NCI-H1417 treated with DMSO at 0.1 percent for 48 hours (cell line): ENCODE measurements around the gene ZFAND3.

Experiments used
- DNase-seq: peaks from one replicate; lab custom pipeline; 2025; lab: John Stamatoyannopoulos, UW

Gene ZFAND3, protein sequence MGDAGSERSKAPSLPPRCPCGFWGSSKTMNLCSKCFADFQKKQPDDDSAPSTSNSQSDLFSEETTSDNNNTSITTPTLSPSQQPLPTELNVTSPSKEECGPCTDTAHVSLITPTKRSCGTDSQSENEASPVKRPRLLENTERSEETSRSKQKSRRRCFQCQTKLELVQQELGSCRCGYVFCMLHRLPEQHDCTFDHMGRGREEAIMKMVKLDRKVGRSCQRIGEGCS

DNA sequence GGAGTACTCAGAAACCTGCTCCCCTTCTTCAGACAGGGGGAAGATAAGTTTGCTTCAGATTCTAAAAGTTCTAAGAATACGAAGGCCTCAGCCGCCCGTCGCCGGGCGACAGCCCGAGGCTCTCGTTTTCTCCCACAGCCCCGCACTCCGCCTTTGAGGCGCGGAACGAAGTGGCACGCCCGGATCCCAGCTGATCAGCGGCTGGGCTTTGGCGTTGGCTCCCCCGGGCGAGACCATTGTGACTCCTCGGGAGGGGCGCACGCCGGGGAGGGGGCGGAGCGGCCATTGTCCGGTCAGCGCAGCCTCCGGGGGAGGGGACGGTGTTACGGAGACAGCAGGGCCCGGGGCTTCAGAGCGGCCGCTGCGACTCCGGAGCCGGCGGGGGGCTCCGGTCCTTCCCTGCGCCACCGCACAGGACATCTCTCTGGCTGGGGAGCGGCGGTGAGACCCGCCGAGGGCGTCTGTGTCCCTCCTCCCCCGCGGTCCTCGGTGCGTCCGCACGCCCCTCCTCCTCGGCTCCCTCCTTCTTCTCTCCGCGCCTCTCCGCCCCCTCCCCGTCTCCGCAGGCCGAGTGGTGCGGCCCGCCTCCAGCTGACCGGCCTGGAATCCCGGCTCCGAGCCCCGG is at the start of gene ZFAND3:
ZFAND3 (plus strand) TSS at position 551 of the 625 bp plus-strand sequence. CDS start 219 bp downstream, outside the sequence.
- peak; percentile 84 for DNase-seq

DNA sequence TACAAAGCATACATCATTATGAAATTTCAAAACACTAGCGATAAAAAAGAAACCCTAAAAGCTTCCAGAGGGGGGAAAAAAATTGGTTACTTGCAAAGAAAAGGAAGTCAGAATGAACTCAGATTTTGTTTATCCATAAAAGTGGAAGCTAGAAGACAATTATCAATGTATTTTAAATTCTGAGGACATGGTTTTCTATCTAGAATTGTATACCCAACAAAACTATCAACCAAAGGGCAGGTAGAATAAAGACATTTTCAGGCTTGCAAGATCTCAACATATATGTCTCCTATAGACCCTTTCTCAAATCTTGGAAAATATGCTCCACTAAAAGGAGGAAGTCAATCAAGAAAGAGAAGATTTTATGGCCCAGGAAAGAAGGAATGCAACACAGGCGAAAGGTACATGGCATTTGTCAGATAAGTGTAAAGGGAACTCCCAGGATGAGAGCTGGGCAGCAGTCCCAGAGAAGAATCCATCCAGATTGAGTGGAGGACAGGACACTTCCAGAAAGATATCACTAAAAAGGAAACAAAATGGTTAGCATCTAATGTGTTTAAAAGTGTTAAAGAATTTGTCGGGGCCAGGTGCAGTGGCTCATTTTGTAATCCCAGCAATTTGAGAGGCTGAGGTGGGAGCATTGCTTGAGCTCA is 45.4 kb upstream of the ZFAND3 start:
- DNase-seq: no peak

DNA sequence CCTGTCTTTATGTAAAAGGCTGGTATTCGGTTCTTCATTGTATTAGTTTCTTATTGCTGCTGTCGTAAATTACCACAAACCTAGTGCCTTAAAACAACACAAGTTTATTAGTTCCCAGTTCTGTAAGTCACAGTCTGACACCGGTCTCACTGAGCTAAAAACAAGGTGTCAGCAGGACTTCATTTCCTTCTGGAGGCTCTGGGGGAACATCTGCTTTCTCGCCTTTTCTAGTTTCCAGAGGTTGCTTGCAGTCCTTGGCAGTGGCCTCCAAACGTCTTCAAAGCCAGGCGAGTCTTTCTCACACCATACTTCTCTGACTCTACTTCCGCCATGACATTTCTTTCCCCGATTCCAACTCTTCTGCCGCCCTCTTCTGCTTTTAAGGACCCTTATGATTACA is 43.0 kb upstream of the ZFAND3 start:
- no peak for DNase-seq

DNA sequence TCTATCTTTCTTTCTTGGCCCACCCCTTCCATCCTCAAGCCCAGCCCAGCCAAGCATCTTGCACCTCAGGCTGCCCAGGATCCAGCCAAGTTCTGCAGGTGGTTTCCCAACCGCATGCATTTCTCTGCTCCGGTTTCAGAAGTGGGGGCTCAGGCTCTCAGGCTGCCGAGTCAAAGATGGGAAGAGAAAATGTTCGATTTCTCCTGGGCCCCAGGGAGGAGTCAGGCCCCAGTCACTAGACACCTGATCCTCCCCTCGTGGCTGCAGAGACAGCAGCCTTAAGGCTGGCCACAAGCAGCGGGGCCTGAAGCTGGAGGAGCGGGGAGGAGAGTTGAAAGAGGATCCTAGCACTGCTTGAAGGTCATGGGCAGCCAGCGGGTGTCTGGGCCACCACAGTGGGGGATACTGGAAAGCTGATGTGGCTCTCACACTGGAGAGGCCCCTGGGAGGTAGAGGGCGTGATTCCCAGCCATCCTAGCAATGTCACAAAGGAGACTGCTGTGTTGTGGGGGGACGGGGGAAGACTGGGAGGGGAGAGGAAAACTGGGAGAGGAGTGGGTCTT is 42.2 kb upstream of the ZFAND3 start:
- DNase-seq: no peak

DNA sequence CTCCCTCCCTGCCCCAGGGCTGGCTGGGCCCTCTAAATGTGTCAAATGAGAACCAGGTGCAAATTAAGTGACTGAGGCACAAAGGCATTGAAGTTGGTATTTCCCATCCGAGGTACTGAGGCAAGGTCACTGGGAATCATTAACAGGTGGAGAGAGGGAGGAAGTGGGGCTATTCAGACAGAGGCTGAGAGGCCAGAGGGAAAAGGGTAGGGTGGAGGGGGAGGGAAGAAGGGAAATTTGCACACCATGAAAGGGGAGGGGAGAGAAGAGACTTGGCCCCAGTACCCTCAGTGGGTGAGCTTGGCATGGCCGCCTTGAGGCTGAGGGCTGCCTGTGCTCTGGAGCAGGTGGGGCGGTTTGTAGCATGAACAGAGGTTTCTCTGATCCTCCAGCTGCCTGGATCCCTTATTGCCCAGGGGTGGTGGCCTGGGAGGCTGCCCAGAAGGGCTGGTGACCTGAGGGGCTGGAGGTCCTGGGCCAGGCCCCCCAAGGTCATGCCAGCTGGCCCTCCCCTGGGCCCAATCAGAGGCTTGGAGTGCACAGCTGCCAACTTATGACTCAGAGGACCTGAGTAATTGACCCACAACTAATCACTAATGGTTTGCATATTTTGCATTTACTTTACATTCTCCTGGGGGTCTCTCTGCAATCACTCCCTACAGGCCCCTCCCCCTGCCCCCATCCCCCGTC is 40.3 kb upstream of the ZFAND3 start:
- no peak for DNase-seq

DNA sequence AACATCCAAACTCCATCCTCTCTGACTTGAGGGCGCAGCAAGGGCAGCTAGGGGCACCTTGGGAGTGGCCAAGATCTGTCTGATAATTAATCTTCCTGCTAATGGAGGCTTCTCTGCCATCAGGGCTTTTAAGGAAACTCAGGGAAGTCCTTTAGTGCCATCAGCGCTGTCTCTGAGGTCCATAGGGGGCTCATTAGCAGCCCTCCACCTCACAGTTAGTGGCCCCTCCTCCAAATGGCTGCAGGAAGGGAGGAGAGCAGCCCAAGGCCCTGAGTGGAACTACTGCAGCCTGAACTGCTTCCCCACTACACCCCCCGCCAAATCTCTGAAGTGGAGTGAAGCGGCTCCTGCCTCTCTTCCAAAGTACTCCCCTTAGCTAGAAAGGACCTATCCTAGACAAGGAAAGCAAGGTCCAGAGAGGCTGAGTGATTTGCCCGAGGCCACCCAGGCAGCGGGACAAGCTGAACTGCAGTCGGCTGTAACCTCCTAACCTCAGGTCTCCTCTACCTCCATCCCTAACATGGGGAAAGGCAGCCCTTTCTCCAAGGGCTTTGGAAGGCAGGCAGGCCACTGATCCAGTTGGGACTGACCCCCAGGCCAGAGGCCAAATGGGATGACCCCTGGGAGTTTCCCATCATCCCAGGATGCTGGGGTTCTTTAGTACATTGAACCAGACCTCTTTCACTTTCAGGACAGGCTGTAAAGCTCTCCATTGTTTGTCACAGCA is 39.5 kb upstream of the ZFAND3 start:
- no peak for DNase-seq

DNA sequence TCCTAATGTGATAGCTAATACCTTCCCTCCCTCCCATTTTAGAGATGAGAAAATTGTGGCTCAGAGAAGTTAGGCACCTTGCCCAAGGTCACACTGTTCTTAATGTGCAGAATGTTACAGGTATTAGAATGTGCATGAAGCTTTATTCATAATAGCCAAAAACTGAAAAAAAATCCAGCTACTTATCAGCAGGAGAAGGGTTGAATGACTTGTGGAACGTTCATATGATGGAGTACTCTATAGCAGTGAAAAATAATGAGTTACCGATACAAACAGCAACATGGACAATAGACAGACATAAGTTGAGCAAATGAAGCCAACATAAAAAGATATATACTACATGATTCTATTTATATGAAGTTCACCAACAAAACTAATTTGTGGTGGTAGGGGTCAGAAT is 37.7 kb upstream of the ZFAND3 start:
- DNase-seq: no peak

DNA sequence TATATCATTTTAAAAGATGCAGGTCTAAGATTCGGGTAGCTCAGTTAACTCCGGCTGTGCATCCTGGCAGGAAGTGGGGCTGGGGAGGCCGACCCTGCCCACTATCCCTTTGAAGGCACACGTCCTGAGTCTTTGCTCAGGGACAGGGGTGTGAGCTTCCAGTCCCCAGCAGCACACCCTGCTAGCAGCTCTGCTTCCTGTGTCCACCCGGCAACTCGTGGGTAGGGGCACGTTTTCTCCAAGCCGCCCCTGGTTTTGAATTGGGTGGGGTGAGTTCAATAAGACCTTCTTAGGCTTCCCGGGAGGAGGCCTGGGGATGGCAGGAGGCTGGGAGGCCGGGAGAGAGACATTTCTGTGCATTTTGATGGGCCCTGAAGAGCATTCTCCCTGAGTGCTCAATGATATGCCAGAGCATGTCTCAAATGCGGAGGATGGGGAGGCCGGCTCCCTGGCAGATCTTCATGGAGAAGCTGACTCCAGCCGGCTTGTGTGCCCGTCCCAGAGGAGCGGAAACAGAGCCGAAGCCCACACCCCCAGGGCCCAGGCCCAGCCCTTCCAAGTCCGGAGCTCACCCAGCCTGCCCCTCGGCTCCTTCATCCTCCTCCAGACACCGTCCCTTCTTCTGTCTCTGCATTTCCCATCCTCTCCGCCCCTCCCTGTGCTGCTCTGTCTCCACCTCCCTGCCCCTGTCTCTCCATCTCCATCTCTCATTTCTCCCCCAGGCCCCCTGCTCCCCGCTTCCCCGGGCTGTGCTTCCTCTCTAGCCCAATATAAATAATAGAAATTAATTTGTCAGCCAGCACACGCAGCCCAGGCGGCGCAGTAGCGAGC is 36.3 kb upstream of the ZFAND3 start:
- peak; percentile 34 for DNase-seq

DNA sequence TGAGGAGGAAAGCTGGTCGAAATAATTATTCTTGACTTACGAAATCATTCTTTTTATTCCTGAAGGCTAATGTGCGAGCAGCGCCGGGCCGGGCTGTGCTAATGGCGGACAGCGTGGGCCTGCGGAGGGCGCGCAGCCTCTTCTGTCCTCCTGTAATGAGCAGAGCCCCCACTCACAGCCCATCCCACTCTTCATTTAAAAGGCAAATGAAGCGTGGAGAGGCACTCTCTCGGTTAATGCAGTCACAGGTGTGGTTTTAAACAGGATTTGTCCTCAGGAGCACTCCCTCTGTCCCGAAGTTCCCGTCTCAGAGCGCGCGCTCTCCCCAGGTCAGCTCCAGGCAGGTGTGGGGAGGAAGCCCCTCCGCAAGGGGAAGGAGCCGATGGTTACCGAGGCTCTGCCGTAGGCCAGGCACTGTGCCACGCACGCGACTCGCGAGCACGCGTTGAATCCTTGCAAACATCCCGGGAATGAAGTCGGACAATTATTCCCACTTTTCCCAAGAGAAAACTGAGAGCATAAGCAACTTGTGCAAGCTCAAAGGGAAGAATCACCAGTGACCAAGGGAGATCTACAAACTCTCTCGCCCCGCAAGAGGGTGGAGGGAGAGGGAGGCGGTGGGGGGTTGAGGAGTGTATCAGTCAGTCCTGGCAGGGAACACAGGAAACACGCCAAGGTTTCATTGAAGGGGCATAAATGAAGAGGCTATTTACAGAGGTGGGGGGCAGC is 35.5 kb upstream of the ZFAND3 start:
- no peak for DNase-seq

DNA sequence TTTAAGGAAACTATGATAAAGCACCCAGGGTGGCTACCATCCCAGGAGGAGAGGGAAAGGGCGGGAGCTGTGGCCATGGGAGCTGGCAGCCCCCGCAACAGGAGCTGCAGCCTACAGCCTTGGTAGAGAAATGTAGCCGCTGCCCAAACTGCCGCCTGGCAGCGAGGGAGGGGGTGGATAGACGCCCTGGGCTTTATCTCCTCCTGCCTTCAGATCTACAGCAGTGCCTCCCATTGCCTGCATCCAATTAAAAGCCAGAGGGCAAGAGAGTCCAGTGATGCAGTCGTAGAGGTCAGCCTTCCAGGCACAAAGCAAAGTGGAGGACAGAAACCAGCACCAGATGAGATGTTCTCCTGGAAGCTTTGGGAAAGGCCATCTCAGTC is 35.0 kb upstream of the ZFAND3 start:
- DNase-seq: no peak

DNA sequence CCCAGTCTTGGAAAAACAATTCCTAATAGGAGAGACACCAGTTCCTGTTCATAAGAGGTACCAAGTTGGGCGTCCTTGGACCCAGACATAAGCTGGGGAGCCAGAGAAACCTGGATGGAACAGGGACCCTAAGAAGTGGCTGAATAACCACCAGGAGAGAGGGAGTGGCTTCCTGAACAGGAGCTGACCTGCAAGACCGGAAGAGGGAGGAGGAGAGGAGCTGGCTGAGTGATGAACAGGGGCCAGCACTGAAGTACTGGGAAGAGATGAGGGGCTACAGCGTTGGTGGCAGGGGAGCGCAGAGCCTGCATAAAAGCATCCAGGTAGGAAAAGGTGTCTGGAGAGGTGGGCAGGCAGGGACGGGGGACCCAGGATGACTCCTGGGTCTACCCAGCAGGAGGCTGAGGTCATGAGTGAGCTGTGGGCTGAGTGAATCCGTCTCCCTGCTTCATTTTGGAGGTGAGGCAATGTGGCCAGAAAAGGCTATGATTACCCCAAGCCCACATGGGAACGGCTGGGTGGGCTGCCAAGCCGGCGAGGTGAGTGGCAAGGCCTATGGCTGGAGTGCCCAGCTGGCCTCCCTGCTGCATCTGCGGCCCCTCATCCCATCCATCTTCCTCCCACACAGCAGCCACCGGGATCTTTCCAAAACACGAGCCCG is 34.4 kb upstream of the ZFAND3 start:
- DNase-seq: no peak

DNA sequence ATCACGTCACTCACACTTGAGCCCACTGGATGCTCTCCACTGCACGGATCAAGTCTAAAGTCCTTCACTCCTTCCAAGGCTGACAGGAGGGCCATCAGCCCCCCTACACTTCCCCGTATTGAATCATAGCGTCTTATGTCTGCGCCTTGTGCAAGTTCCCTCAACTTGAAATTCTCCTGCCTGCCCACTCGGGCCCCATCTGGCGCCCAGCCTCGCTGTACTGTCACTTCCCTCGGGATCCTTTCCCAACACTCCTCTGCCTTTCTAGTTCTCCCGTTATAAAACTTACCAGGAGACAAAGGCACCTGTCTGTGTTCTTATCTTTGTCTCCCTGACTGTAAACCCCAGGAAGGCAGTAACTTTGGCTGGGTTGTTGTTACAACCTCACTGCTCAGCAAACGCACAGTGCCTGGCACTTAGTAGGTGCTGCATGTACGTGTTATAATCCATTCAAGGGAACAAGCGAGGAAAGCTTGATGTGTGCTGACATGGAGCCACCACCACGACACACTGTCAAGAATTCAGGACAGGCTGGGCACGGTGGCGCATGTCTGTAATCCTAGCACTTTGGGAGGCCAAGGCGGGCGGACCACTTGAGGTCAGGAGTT is 33.8 kb upstream of the ZFAND3 start:
- no peak for DNase-seq

DNA sequence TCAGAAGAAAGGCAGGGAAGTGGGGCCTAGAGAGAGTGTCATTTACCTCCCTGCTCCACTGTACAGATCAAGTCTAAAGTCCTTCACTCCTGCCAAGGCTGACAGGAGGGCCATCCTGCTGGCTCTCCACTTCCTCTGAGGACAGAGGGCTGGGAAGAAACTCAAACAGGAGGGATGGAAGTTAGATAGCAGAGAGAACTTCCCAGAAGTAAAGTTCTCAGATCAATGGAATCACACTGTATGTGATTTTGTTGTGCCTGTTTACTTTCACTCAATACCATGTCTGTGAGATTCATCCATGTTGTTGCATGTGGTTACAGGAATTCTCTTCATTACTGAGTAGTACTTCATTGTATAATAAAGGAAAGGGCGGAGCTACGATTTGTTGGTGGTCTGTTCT is 32.3 kb upstream of the ZFAND3 start:
- DNase-seq: no peak

DNA sequence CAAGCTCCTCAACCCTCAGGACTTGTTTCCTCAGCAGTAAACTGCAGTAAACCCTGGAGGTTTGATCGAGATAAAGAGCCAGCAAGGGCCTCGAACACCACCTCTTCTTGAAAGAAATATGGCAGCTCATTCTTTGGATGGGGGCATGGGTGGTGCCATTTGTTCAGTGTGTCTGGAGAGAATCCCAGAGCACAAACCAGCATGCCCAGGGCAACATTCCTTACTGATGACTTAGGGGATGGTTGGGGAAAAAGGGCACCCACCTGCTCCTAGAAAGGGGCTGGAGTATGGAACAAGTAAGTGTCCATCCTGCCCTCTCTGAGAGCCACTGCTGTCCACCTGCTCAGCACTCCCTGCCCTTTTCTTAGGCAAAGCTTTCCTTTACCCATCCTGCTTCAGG is 31.3 kb upstream of the ZFAND3 start:
- DNase-seq: no peak

DNA sequence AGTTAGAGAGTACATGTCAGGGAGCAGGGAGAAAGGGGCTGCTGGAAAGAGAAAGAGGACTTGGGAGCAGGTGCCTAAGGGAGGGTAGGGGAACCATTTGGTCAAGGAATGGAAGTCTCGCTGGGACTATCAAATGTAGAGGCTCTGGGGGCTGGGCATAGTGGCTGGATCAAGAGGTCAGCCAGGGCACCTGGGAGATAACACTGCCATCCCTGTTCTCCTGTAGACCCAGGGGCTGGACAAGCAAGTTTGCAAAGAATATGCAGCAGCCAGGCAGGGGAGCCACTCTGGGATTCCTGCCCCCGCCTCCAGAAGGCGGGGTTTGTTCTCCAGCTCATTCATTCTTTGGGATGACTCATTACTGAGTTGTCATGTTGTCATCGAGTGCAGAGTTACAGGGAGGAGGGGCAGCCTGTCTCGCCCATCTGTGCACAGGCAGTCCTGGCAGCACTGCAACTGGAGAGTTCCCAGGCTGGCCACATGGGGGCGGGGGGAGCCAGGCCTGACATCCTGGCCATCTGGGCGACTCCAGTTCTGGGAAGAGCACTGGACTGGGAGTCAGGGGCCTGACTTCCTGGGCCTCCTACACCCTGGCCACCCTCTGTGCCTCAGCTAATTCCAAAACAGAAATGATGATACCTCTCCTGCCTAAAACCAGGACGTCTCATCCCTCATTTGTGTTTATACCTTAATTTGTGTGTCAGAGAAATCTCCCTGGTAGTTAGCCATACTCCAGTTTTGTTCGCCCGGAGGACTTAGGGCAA is 28.2 kb upstream of the ZFAND3 start:
- DNase-seq: peak; percentile 19

DNA sequence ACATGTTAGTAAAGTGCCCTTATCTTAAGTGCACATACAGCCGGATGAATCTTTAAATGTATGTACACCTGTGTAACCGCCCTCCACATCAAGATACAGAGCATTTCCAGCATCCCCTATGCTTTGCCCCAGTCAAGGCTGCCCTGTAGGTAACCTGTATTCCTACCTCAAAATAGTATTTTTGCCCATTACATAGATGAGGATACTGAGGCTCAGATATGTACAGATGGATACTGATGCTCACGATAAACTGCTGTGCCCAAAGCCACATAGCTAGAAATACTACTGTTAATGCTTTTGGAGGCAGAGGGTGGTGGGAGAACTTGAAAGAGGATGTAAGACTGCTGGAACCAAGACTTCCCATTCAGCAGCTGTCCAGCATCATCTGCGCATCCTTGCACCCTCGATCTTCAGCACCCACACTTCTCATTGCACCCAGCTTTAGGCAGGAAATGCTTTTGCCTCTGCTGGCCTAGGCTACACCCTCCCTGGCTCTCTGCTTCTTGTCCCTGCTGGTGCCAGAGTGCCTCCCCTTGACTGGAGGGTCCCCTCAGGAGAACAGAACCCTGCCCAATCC is 27.0 kb upstream of the ZFAND3 start:
- DNase-seq: no peak

DNA sequence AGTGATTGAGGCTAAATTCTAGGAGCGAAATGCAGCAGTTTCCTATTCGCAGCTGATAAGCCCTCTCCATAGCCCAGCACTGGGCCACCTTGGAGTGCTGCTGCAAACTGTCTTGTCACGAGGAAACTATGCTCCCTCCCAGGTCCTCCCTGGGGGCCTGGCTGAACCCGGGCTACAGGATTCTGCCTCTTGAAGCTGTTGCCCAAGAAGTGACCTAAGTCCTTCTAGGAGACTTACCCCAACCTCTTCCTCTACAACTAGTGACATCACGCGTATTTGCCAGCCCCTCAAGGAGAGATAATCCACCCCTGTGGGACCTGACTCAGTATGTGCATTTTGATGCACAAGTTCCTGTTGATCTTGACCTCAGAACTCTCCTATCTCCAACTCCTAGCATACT is 26.5 kb upstream of the ZFAND3 start:
- DNase-seq: no peak

DNA sequence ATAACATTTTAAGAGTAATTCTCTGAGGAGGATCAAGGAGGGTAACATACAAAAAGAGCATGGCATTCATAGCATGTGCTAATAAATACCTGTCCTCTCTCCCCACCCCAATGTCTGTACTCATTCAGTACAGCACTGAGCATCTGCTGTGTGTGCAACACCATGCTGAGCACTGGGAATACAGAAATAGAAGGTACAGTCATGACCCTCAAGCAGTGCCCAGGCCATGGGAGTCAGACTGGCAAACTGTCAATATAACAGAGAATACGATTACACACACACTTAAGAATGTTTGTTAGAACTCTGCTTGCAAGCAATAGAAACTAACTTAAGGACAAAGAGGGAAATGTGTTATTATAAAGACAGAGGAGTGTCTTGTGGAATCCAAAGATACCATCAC is 24.7 kb upstream of the ZFAND3 start:
- no peak for DNase-seq
